Measurements from ENCODE around the gene WDR5B. TPM values are rescaled to one million over a fixed set of nuclear protein-coding genes. Genes with fewer than 3 reads are reported as not detected.

WDR5B gene
- total RNA-seq, 1 experiment from 2014 or later: 3.4 TPM

- TF ChIP-seq YY1 (IDR thresholded peaks at IDR 0.05; ENCODE audit: extremely low read depth, insufficient replicate concordance, low read depth, low read length): no peak
- no peak for TF ChIP-seq EZH2phosphoT487 (IDR thresholded peaks at IDR 0.05; ENCODE audit: borderline replicate concordance)
- TF ChIP-seq ZNF274 (IDR thresholded peaks at IDR 0.05; ENCODE audit: low read depth, low read length): no peak
- TF ChIP-seq CBX3 (IDR thresholded peaks at IDR 0.05; ENCODE audit: low read depth): no peak
- TF ChIP-seq SRF (IDR thresholded peaks at IDR 0.05; ENCODE audit: low read depth): no peak
- no peak for TF ChIP-seq JUND (IDR thresholded peaks at IDR 0.05)
- no peak for TF ChIP-seq POLR2AphosphoS5 (IDR thresholded peaks at IDR 0.05; ENCODE audit: low read depth, low read length)
- no peak for TF ChIP-seq EZH2 (IDR thresholded peaks at IDR 0.05)
Observed at GRCh38 chr3:122461806-122462205, 45.9 kb upstream of the WDR5B start (continued).

DNA sequence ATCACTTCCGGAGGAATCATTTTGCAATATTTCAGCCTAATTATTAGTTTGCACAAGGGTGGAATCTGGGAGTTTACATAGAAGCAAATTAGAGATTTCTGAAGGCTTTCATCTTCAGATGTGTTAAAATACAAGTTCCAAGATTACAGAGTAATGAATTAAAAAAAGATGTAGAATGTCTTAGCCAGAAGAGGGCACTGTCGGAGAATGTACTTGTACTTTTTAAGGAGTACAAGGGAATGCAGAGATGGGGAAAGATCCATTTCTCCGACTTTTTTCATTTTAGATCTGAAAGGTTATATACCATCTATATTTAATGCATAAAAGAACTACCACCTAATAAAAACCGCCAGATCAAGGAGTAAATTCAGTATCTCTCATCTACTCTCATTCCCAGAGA, 43.1 kb upstream of the WDR5B start:
- no peaks in the 10 kb centered on the region for H3K27me3 ChIP-seq (ENCODE audit: insufficient read depth, low read length)
- H3K4me1 ChIP-seq (ENCODE audit: control insufficient read depth in 1 of 2, insufficient read depth in 2 of 2, low read length in 2 of 2): no peaks in the 10 kb centered on the region
- no TSS peak for BruUV-seq (replicated peaks)
- H3K36me3 ChIP-seq (ENCODE audit: control insufficient read depth in 1 of 2, insufficient read depth in 2 of 2, low read length in 2 of 2): peaks cover 14 to 21% of the 10 kb centered on the region in 2 experiments; a peak in 3 of 4 replicates
- no peak overlapping the region for H3K4me3 ChIP-seq (replicated peaks in 1 of 2; ENCODE audit: low read depth in 1 of 2, low read length in 2 of 2)
- ATAC-seq (peak; percentile 61; the same call in 1 of the 2 replicates), DNase-seq (ENCODE audit: low read depth, low spot score) (peak; percentile 23)
- no peak overlapping the region for H3K27ac ChIP-seq (ENCODE audit: low read depth, low read length)
- no peak overlapping the region for H2AFZ ChIP-seq (ENCODE audit: low read depth, low read length, poor library complexity, severe bottlenecking)
- no peaks in the 10 kb centered on the region for H3K9me2 ChIP-seq (ENCODE audit: insufficient read depth)
- H3K4me2 ChIP-seq (ENCODE audit: low read length): no peak overlapping the region
- no peak for TF ChIP-seq POLR2AphosphoS5 (IDR thresholded peaks at IDR 0.05; ENCODE audit: low read depth, low read length)
- TF ChIP-seq RAD21 (IDR thresholded peaks at IDR 0.05; ENCODE audit: low read depth): peak; percentile 77
- TF ChIP-seq, protein P1, sequence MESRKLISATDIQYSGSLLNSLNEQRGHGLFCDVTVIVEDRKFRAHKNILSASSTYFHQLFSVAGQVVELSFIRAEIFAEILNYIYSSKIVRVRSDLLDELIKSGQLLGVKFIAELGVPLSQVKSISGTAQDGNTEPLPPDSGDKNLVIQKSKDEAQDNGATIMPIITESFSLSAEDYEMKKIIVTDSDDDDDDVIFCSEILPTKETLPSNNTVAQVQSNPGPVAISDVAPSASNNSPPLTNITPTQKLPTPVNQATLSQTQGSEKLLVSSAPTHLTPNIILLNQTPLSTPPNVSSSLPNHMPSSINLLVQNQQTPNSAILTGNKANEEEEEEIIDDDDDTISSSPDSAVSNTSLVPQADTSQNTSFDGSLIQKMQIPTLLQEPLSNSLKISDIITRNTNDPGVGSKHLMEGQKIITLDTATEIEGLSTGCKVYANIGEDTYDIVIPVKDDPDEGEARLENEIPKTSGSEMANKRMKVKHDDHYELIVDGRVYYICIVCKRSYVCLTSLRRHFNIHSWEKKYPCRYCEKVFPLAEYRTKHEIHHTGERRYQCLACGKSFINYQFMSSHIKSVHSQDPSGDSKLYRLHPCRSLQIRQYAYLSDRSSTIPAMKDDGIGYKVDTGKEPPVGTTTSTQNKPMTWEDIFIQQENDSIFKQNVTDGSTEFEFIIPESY (IDR thresholded peaks at IDR 0.05; ENCODE audit: extremely low read depth, insufficient replicate concordance, low read length): no peak
- TF ChIP-seq REST (IDR thresholded peaks at IDR 0.05; ENCODE audit: low read depth): no peak
- 0 out of 2 replicates have a peak, but pooled peaks have one; percentile 17 for TF ChIP-seq SRF (IDR thresholded peaks at IDR 0.05; ENCODE audit: low read depth)
- peak; percentile 25 to 55 (median 48); a peak in 4 of 6 replicates for TF ChIP-seq CTCF (IDR thresholded peaks at IDR 0.05 in 2 of 3, conservative IDR thresholded peaks at IDR 0.05 in 1 of 3; ENCODE audit: borderline replicate concordance in 1 of 3, insufficient read depth in 1 of 3, low read depth in 2 of 3, low read length in 2 of 3)
- POLR2A ChIA-PET: interaction anchor here (0.9 kb wide), 1 partner anchor 220 kb away, joined by 3 read pairs; no protein-coding TSS in a partner anchor
- no peak overlapping the region for H3K9ac ChIP-seq (ENCODE audit: low read length)
- H3K79me2 ChIP-seq (ENCODE audit: insufficient read depth, low read length): peaks cover 4% of the 10 kb centered on the region; the same call in 1 of the 2 replicates
- RAD21 ChIA-PET (ENCODE audit: low non-redundant PET in 1 of 2, low total read pairs in 2 of 2, uncharacterized antibody in 2 of 2, unreplicated experiment in 2 of 2): no interaction called here
- intact Hi-C loops (cut with micrococcal nuclease): loop anchor here (2.0 to 5.0 kb wide), 2 partner anchors 103 to 220 kb away; partner anchors contain the start of genes DTX3L and PARP9
- CTCF ChIA-PET: interaction anchor here (0.6 to 3.3 kb wide), 2 partner anchors 19 to 220 kb away, joined by 3 to 13 read pairs; no protein-coding TSS in a partner anchor
- H4K20me1 ChIP-seq (ENCODE audit: insufficient read depth): no peaks in the 10 kb centered on the region; the same call in 1 of the 2 replicates
- H3K9me3 ChIP-seq (ENCODE audit: control insufficient read depth in 1 of 2, insufficient read depth in 1 of 2, low read depth in 1 of 2, low read length in 2 of 2): no peaks in the 10 kb centered on the region
